Erythroblast (primary cell): ENCODE measurements around the gene USP25.

Source experiments
- DNase-seq, 2 experiments: peaks; one replicate each; lab custom pipeline; 2025; lab: John Stamatoyannopoulos, UW
- GATA1 ChIP-seq: IDR thresholded peaks from 2 replicates; pipeline ENCODE4 v1.6.1; 2011; ENCODE audit warnings: low read depth, mild to moderate bottlenecking, control low read depth, low read length, moderate library complexity
- POLR2A ChIP-seq: IDR thresholded peaks from 2 replicates; pipeline ENCODE4 v1.6.1; 2011; ENCODE audit warnings: mild to moderate bottlenecking, low read length

Gene USP25

GRCh38 chr21:15856813-15857212 is 127.0 kb downstream of the USP25 start:
- no peak for DNase-seq
- no peak for TF ChIP-seq GATA1
- no peak for TF ChIP-seq POLR2A

- no peak for DNase-seq
- no peak for TF ChIP-seq POLR2A
- no peak for TF ChIP-seq GATA1
Measured at GRCh38 chr21:15857740-15858139, 128.0 kb downstream of the USP25 start.

GRCh38 chr21:15860541-15860940 is 130.8 kb downstream of the USP25 start:
- TF ChIP-seq POLR2A (no peak), GATA1 (no peak)
- DNase-seq: no peak

GRCh38 chr21:15868940-15869339 is 139.2 kb downstream of the USP25 start:
- no peak for TF ChIP-seq POLR2A
- DNase-seq: no peak

GRCh38 chr21:15870819-15871218 is 141.0 kb downstream of the USP25 start:
- DNase-seq: no peak
- TF ChIP-seq POLR2A: no peak
- TF ChIP-seq GATA1: no peak

- DNase-seq: no peak
- TF ChIP-seq POLR2A (no peak), GATA1 (no peak)
Measured at GRCh38 chr21:15872236-15872635, 142.5 kb downstream of the USP25 start.

- no peak for DNase-seq
- TF ChIP-seq GATA1 (no peak), POLR2A (no peak)
Measured at GRCh38 chr21:15874615-15875014, 144.8 kb downstream of the USP25 start.

- DNase-seq: no peak
- TF ChIP-seq GATA1 (no peak), POLR2A (no peak)
Measured at GRCh38 chr21:15875286-15875685, 145.5 kb downstream of the USP25 start.

- TF ChIP-seq GATA1: no peak
- no peak for TF ChIP-seq POLR2A
- no peak for DNase-seq
Measured at GRCh38 chr21:15893902-15894301, 164.1 kb downstream of the USP25 start.

- TF ChIP-seq POLR2A (no peak), GATA1 (no peak)
Measured at GRCh38 chr21:15894596-15894995, 164.8 kb downstream of the USP25 start.

GRCh38 chr21:15895142-15896106 is 165.6 kb downstream of the USP25 start:
- TF ChIP-seq GATA1 (no peak), POLR2A (no peak)
- no peak for DNase-seq

More at GRCh38 chr21:15894596-15894995, 164.8 kb downstream of the USP25 start:
- no peak for DNase-seq

GRCh38 chr21:15896501-15896900 is 166.7 kb downstream of the USP25 start:
- peak in 1 of 2 experiments; percentile 5 for DNase-seq
- TF ChIP-seq GATA1 (no peak), POLR2A (no peak)

GRCh38 chr21:15904389-15904788 is 174.6 kb downstream of the USP25 start:
- no peak for DNase-seq
- no peak for TF ChIP-seq POLR2A
- TF ChIP-seq GATA1: no peak

GRCh38 chr21:15908187-15908586 is 178.4 kb downstream of the USP25 start:
- TF ChIP-seq POLR2A (no peak), GATA1 (no peak)
- DNase-seq: no peak
